ENCODE results near the gene SCNN1G. TPM values are rescaled to one million over a fixed set of nuclear protein-coding genes. Genes with fewer than 3 reads are reported as not detected.

SCNN1G gene
- total and polyA plus RNA-seq, 2 donors (not counting 3 experiments of a cell fraction or from before 2014, with no cell fraction given): not detected

DNA sequence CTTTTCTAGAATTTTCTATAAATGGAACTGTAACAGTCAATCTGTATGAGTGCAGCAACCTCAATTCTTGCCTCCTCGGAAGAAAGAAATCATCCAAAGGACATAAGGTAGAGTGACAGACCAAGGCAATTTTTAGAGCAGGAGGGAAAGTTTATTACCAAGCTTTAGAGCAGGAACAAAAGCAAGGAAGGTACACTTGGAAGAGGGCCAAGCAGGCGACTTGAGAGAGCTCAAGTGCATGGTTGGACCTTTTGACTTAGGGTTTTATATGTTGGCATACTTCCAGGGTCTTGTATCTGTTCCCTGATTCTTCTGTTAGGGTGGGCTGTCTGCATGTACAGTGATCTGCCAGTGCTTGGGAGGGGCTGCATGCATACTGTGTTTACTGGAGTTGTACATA is 50.3 kb downstream of the SCNN1G start:
- Histone ChIP-seq H2AFZ (ENCODE audit: low read depth, low read length) (no peak overlapping the region), H4K20me1 (replicated peaks; ENCODE audit: control insufficient read depth, extremely low read depth, insufficient read depth, low read length) (no peaks in the 10 kb centered on the region), H3K27ac (ENCODE audit: insufficient read depth, low read depth, low read length) (no peak overlapping the region), H3K9ac (replicated peaks; ENCODE audit: extremely low read depth, insufficient read depth, low read length) (no peak overlapping the region), H3K9me3 (replicated peaks; ENCODE audit: control insufficient read depth, insufficient read depth, low read length) (no peaks in the 10 kb centered on the region), H3K4me3 (replicated peaks in 1 of 3; ENCODE audit: insufficient read depth in 1 of 3, low read depth in 1 of 3, low read length in 3 of 3) (no peak overlapping the region), H3K9me1 (replicated peaks; ENCODE audit: control insufficient read depth, extremely low read depth, insufficient read depth, low read length) (no peaks in the 10 kb centered on the region), H3K36me3 (ENCODE audit: control insufficient read depth in 2 of 2, extremely low read depth in 1 of 2, insufficient read depth in 2 of 2, low read length in 2 of 2) (no peaks in the 10 kb centered on the region), H3K79me2 (ENCODE audit: control insufficient read depth, insufficient read depth, low read length) (no peaks in the 10 kb centered on the region), H3K4me1 (ENCODE audit: control insufficient read depth, extremely low read depth, insufficient read depth, low read length) (no peaks in the 10 kb centered on the region), H3K4me2 (ENCODE audit: insufficient read depth, low read length) (no peak overlapping the region), H3K27me3 (ENCODE audit: control insufficient read depth in 2 of 2, insufficient read depth in 2 of 2, low read length in 2 of 2) (no peaks in the 10 kb centered on the region)
- FAIRE-seq: no peak
- intact Hi-C loops (cut with micrococcal nuclease) (no loop called here), dilution Hi-C loops (cut with MboI; ENCODE audit: extremely low pct_ligation_motif_present, low sequenced_read_pairs) (no loop called here)
- DNase-seq (ENCODE audit: low read depth, low spot score): no peak
- CTCF ChIA-PET: no interaction called here
- POLR2A ChIA-PET: no interaction called here
- no TSS peak for BruUV-seq (replicated peaks)
- TF ChIP-seq POLR2A (IDR thresholded peaks at IDR 0.05; ENCODE audit: low read depth, low read length) (no peak), JUN (IDR thresholded peaks at IDR 0.05; ENCODE audit: borderline replicate concordance, insufficient read depth, insufficient read length, low read depth) (no peak), POLR2AphosphoS5 (IDR thresholded peaks at IDR 0.05; ENCODE audit: insufficient read depth, low read depth, low read length) (no peak), FOS (IDR thresholded peaks at IDR 0.05; ENCODE audit: borderline replicate concordance, insufficient read depth, low read length) (no peak), GATA2 (IDR thresholded peaks at IDR 0.05; ENCODE audit: insufficient read depth, insufficient read length, low read depth, low read length) (no peak), EZH2 (IDR thresholded peaks at IDR 0.05; ENCODE audit: borderline replicate concordance, low read depth, low read length, severe bottlenecking) (no peak), MYC (IDR thresholded peaks at IDR 0.05; ENCODE audit: low read depth, low read length) (no peak)
- TF ChIP-seq, protein P1, sequence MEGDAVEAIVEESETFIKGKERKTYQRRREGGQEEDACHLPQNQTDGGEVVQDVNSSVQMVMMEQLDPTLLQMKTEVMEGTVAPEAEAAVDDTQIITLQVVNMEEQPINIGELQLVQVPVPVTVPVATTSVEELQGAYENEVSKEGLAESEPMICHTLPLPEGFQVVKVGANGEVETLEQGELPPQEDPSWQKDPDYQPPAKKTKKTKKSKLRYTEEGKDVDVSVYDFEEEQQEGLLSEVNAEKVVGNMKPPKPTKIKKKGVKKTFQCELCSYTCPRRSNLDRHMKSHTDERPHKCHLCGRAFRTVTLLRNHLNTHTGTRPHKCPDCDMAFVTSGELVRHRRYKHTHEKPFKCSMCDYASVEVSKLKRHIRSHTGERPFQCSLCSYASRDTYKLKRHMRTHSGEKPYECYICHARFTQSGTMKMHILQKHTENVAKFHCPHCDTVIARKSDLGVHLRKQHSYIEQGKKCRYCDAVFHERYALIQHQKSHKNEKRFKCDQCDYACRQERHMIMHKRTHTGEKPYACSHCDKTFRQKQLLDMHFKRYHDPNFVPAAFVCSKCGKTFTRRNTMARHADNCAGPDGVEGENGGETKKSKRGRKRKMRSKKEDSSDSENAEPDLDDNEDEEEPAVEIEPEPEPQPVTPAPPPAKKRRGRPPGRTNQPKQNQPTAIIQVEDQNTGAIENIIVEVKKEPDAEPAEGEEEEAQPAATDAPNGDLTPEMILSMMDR (IDR thresholded peaks at IDR 0.05; ENCODE audit: extremely low read depth in 1 of 2, insufficient read depth in 1 of 2, low read depth in 1 of 2, low read length in 2 of 2): no peak
